SK-N-MC (cell line): ENCODE measurements around the gene ECM1.

Source experiments
- DNase-seq: peaks from one replicate; pipeline ENCODE4 v3.0.0-alpha.2; 2011; ENCODE audit warnings: low read depth, low spot score
- H3K27ac ChIP-seq: fragments of 200-600 bp; sonication (generic); 2 replicates; pipeline ENCODE4 v1.5.1; 2016; ENCODE audit warnings: mixed run types
- H3K36me3 ChIP-seq: fragments of 200-600 bp; sonication (generic); 2 replicates; pipeline ENCODE4 v1.6.1; 2017; ENCODE audit warnings: antibody characterized with exemption, low read length, mixed read lengths; ENCODE audit not compliant: insufficient read depth
- H3K4me3 ChIP-seq: fragments of 200-600 bp; sonication (generic); 2 replicates; pipeline ENCODE4 v1.5.1; 2016
- H3K9ac ChIP-seq: fragments of 200-600 bp; sonication (generic); 2 replicates; pipeline ENCODE4 v1.8.0; 2017; ENCODE audit warnings: mixed run types, mixed read lengths; ENCODE audit not compliant: insufficient read length
- H3K9me3 ChIP-seq: fragments of 200-600 bp; sonication (generic); 2 replicates; pipeline ENCODE4 v1.6.1; 2017; ENCODE audit warnings: low read depth, mild to moderate bottlenecking, antibody characterized with exemption, low read length, moderate library complexity, mixed read lengths
- EZH2 ChIP-seq: fragments of 200-600 bp; sonication (generic); IDR thresholded peaks from one replicate; pipeline ENCODE4 v1.6.1; 2017; ENCODE audit warnings: antibody characterized with exemption
- FOXP2 ChIP-seq: optimal IDR thresholded peaks from 2 replicates; pipeline ENCODE3; 2011; ENCODE audit warnings: mild to moderate bottlenecking, moderate library complexity; ENCODE audit not compliant: insufficient read depth; ENCODE audit errors: extremely low read length, control extremely low read depth
- POLR2AphosphoS5 ChIP-seq: IDR thresholded peaks from 2 replicates; pipeline ENCODE4 v1.6.1; 2012; ENCODE audit warnings: mild to moderate bottlenecking, low read depth, low read length, borderline replicate concordance

ECM1 gene

DNA sequence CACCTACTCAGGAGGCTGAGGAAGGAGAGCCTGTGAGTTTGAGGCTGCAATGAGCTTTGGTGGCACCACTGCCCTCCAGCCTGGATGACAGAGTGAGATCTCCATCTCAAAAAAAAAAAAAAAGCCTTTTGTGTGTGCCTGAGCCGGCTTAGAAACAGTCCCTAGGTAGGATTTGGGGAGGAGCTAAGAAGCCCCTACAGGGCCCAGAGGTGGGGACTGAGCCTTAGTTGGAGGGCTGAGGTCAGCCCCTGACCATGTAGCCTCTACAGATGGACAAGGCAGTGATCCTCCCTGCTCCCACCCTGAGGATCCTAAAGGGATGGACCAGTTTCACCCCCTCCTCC lies 43.8 kb downstream of the ECM1 start:
- no peak for TF ChIP-seq EZH2
- TF ChIP-seq FOXP2: no peak
- no peak for TF ChIP-seq POLR2AphosphoS5
- Histone ChIP-seq H3K9me3 (no peaks in the 10 kb centered on the region), H3K4me3 (no peak overlapping the region)

GRCh38 chr1:150552128-150552910 lies 44.4 kb downstream of the ECM1 start:
- no peak overlapping the region for H3K9ac ChIP-seq
- DNase-seq: no peak
- TF ChIP-seq POLR2AphosphoS5 (no peak), FOXP2 (no peak), EZH2 (no peak)
- no peak overlapping the region for H3K4me3 ChIP-seq
- no peaks in the 10 kb centered on the region for H3K36me3 ChIP-seq
- no peak overlapping the region for H3K27ac ChIP-seq
- no peaks in the 10 kb centered on the region for H3K9me3 ChIP-seq

More for the DNA sequence above, 43.8 kb downstream of the ECM1 start:
- Histone ChIP-seq H3K9ac (no peak overlapping the region), H3K27ac (no peak overlapping the region), H3K36me3 (no peaks in the 10 kb centered on the region)
- no peak for DNase-seq

- no peak overlapping the region for H3K9ac ChIP-seq
- no peaks in the 10 kb centered on the region for H3K36me3 ChIP-seq
- H3K27ac ChIP-seq: no peak overlapping the region
- no peak for TF ChIP-seq FOXP2
- no peak for TF ChIP-seq POLR2AphosphoS5
- TF ChIP-seq EZH2: no peak
- no peak for DNase-seq
- H3K4me3 ChIP-seq: no peak overlapping the region
- no peaks in the 10 kb centered on the region for H3K9me3 ChIP-seq
These were observed 45.0 kb downstream of the ECM1 start for GRCh38 chr1:150552911-150553289.

GRCh38 chr1:150553392-150554085 lies 45.6 kb downstream of the ECM1 start:
- H3K9me3 ChIP-seq: no peaks in the 10 kb centered on the region
- H3K27ac ChIP-seq: no peak overlapping the region

DNA sequence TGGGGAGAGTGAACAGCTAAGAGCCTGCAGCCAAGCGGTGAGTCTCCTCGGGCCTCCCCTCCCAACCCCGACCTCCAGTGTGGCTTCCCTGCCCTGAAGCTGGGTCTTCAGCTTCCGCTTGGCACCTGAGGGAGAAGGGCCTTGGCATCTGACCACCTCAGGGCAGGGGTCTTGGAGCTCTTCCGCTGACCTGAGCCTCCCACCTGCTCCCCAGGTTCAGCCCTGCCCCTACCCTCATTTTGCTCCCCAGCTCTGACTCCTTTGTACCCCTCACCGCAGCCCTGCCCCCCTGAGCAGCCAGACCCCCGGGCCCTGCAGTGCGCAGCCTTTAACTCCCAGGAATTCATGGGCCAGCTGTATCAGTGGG lies 46.2 kb downstream of the ECM1 start:
- Histone ChIP-seq H3K27ac (no peak overlapping the region), H3K9me3 (no peaks in the 10 kb centered on the region), H3K4me3 (no peak overlapping the region), H3K36me3 (no peaks in the 10 kb centered on the region), H3K9ac (no peak overlapping the region)
- DNase-seq: no peak
- TF ChIP-seq FOXP2: no peak
- TF ChIP-seq POLR2AphosphoS5: no peak
- no peak for TF ChIP-seq EZH2

More at GRCh38 chr1:150553392-150554085, 45.6 kb downstream of the ECM1 start:
- no peak overlapping the region for H3K9ac ChIP-seq
- no peaks in the 10 kb centered on the region for H3K36me3 ChIP-seq
- DNase-seq: no peak
- no peak for TF ChIP-seq POLR2AphosphoS5
- no peak for TF ChIP-seq FOXP2
- TF ChIP-seq EZH2: no peak
- no peak overlapping the region for H3K4me3 ChIP-seq

DNA sequence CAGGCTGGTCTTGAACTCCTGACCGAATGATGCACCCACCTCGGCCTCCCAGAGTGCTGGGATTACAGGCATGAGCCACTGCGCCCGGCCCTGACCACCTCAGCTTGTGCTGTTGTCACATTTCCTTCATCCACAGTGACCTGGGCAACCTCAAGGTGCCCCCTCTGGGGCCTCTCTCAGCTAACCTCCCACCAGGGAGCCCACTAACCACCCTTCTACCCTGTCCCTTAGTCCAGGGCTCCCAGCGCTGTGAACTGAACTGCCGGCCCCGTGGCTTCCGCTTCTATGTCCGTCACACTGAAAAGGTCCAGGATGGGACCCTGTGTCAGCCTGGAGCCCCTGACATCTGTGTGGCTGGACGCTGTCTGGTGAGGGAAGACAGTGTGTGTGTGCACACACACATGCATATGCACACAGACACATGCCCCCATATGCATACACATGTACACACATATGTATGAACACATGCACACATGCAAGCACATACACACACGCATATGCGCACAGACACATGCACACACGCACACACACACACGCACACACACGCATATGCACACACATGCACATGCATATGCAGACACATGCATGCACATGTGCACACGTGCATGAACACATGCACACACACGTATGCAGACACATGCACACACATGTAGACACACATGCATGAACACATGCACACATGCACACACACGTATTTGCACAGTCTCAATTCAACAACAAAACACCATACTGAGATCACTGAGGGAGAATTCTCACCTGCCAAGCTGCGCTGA lies 47.5 kb downstream of the ECM1 start:
- TF ChIP-seq POLR2AphosphoS5 (no peak), FOXP2 (no peak), EZH2 (no peak)
- no peaks in the 10 kb centered on the region for H3K9me3 ChIP-seq
- H3K36me3 ChIP-seq: no peaks in the 10 kb centered on the region
- H3K9ac ChIP-seq: no peak overlapping the region
- DNase-seq: no peak
- no peak overlapping the region for H3K27ac ChIP-seq
- no peak overlapping the region for H3K4me3 ChIP-seq

DNA sequence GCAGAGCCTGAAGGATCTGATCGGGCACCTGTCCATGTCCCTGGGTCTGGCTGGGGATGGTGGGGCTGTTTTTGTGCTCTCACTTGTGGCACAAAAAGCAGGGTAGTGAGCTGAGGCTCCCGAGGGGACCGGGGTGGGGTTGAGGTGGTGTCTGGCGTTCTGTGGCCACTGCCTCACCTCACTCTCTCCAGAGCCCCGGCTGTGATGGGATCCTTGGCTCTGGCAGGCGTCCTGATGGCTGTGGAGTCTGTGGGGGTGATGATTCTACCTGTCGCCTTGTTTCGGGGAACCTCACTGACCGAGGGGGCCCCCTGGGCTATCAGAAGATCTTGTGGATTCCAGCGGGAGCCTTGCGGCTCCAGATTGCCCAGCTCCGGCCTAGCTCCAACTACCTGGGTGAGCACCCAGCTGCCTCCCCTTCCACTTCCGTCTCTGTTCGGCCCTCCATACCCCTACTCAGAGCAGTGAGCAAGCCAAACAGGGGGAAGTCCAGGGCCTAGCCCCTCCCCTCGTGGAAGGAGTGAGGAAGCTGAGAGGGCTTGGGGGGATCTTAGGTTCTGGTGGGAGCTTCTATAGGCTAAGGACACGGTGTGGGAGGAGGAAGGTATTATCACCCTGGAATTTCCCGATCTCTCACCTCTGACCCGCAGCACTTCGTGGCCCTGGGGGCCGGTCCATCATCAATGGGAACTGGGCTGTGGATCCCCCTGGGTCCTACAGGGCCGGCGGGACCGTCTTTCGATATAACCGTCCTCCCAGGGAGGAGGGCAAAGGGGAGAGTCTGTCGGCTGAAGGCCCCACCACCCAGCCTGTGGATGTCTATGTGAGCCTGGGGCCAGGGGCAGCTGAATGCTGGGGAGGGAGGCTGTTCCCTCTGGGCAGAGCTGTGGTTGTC lies 48.3 kb downstream of the ECM1 start:
- Histone ChIP-seq H3K9me3 (no peaks in the 10 kb centered on the region), H3K4me3 (no peak overlapping the region), H3K9ac (no peak overlapping the region), H3K36me3 (no peaks in the 10 kb centered on the region), H3K27ac (no peak overlapping the region)
- DNase-seq: no peak
- TF ChIP-seq POLR2AphosphoS5 (no peak), FOXP2 (no peak), EZH2 (no peak)
